Activated naive CD8-positive, alpha-beta T cell treated with anti-CD3 and anti-CD28 coated beads, Interleukin-2, amount 50 U/mL, for 24 hours (primary cell): Measurements from ENCODE around the gene WDR36.
"Not testable (repeated sequence)": the region's sequence is repeated elsewhere in the genome, so short reads cannot be mapped to it uniquely, and the experiment has no call there.

Experiments
- ATAC-seq: fragments of 150-1000 bp; cut with Tn5 transposase; one replicate; pipeline ENCODE4 v1.10.0; 2021
- DNase-seq: peaks from one replicate; pipeline ENCODE4 v3.0.0; 2021
- H3K27ac Mint-ChIP-seq: one replicate; pipeline ENCODE4 v1.8.0; 2021; ENCODE audit warnings: mild to moderate bottlenecking, mixed read lengths
- H3K27me3 Mint-ChIP-seq: one replicate; pipeline ENCODE4 v1.8.0; 2021; ENCODE audit warnings: mixed read lengths
- H3K36me3 Mint-ChIP-seq: one replicate; pipeline ENCODE4 v1.8.0; 2021; ENCODE audit warnings: low read depth, mixed read lengths
- H3K4me1 Mint-ChIP-seq: one replicate; pipeline ENCODE4 v1.8.0; 2021; ENCODE audit warnings: mixed read lengths
- H3K4me3 Mint-ChIP-seq: one replicate; pipeline ENCODE4 v1.8.0; 2021; ENCODE audit warnings: mild to moderate bottlenecking, moderate library complexity, mixed read lengths
- H3K9me3 Mint-ChIP-seq: one replicate; pipeline ENCODE4 v1.8.0; 2021; ENCODE audit warnings: mixed read lengths

The WDR36 gene

GRCh38 chr5:111135946-111136345 is 43.8 kb downstream of the WDR36 start:
- Mint-ChIP-seq H3K27ac (no peak overlapping the region), H3K27me3 (peaks cover 5% of the 10 kb centered on the region), H3K4me3 (no peak overlapping the region), H3K36me3 (no peaks in the 10 kb centered on the region), H3K4me1 (peaks cover 9% of the 10 kb centered on the region), H3K9me3 (no peaks in the 10 kb centered on the region)
- ATAC-seq (no peak), DNase-seq (no peak)

GRCh38 chr5:111138096-111138495 is 45.9 kb downstream of the WDR36 start:
- no peak for ATAC-seq
- DNase-seq = no peak
- Mint-ChIP-seq H3K9me3 (no peaks in the 10 kb centered on the region), H3K36me3 (no peaks in the 10 kb centered on the region), H3K4me1 (peaks cover under 1% of the 10 kb centered on the region), H3K27me3 (peaks cover 5% of the 10 kb centered on the region), H3K27ac (no peak overlapping the region), H3K4me3 (no peak overlapping the region)

GRCh38 chr5:111141471-111141870 is 49.3 kb downstream of the WDR36 start:
- not testable (repeated sequence) for H3K36me3 Mint-ChIP-seq, H3K27ac Mint-ChIP-seq, H3K4me3 Mint-ChIP-seq, H3K9me3 Mint-ChIP-seq, H3K4me1 Mint-ChIP-seq, DNase-seq, H3K27me3 Mint-ChIP-seq, ATAC-seq

DNA sequence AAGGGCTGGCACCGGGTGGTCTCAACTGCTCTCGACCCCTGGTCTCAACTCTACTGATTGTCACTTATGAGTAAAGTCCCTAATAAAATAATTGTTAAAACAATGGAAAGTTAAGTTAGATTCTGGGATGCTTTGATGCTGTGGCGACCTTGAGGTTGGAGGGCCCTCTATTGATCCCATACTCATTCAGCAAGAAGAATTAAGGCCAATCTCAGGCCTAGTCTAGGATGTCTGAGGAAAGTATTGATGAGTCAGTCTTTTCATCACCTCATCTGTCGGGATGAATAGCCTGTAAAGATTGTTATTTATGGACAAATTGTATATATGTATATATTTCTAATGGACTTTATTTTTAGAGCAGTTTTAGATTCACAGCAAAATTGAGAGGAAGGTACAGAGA is 50.8 kb downstream of the WDR36 start:
- peaks cover 3% of the 10 kb centered on the region for H3K27me3 Mint-ChIP-seq
- ATAC-seq (no peak), DNase-seq (no peak)
- peaks cover 7% of the 10 kb centered on the region for H3K4me1 Mint-ChIP-seq
- no peak overlapping the region for H3K4me3 Mint-ChIP-seq
- H3K27ac Mint-ChIP-seq = no peak overlapping the region
- H3K36me3 Mint-ChIP-seq = no peaks in the 10 kb centered on the region
- H3K9me3 Mint-ChIP-seq = no peaks in the 10 kb centered on the region

GRCh38 chr5:111143910-111144309 is 51.8 kb downstream of the WDR36 start:
- Mint-ChIP-seq H3K4me3 (no peak overlapping the region), H3K9me3 (no peaks in the 10 kb centered on the region), H3K4me1 (peaks cover 7% of the 10 kb centered on the region), H3K36me3 (no peaks in the 10 kb centered on the region), H3K27me3 (peaks cover 2% of the 10 kb centered on the region), H3K27ac (no peak overlapping the region)
- ATAC-seq = no peak
- no peak for DNase-seq

- no peaks in the 10 kb centered on the region for H3K9me3 Mint-ChIP-seq
- H3K4me1 Mint-ChIP-seq = peaks cover 7% of the 10 kb centered on the region
- H3K36me3 Mint-ChIP-seq = no peaks in the 10 kb centered on the region
- H3K4me3 Mint-ChIP-seq = no peak overlapping the region
- peak; percentile 65 for ATAC-seq
- no peak overlapping the region for H3K27ac Mint-ChIP-seq
- no peak for DNase-seq
- peaks cover 2% of the 10 kb centered on the region for H3K27me3 Mint-ChIP-seq
Measured at GRCh38 chr5:111144352-111144930, 52.3 kb downstream of the WDR36 start.

DNA sequence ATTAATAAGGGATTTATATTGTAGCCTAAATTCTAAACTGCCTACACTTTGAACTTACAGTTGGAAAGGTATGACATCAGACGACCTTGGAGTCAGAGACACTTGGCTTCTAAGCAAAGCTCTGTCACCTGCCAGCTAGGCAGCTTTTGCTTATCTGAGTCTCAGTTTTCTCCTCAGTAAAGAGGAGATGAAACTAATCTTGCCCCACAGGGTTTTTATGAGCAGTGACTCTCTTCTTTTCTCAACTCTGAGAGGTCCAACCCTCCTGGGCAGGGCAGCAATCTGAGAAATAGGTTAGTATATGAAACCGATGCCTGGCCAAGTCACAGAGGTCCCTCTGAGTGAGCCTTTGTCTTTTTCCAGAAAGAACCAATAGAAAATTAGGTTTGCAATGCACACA is 53.9 kb downstream of the WDR36 start:
- Mint-ChIP-seq H3K9me3 (no peaks in the 10 kb centered on the region), H3K4me1 (peaks cover 7% of the 10 kb centered on the region), H3K27ac (no peak overlapping the region), H3K36me3 (no peaks in the 10 kb centered on the region), H3K4me3 (no peak overlapping the region), H3K27me3 (peaks cover 2% of the 10 kb centered on the region)
- no peak for DNase-seq
- ATAC-seq = no peak

DNA sequence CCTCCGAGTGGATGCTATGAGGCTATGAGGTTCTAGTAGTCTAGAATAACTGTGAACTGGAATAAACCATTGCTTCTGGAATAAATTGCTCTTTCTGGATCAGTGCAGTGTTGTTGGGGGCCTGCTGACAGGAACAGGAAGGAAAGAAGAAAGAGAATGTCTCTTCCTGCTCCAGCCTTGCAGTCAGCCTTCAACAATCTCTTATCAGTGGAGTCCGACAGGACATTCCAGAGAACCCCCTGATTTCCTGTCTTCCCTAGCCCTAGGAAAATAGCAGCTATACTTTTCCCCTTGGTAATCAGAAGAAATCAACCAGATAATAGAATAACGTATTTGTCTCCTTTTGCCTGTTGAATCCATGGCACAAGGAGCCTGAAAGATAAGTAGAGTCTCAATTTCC is 55.4 kb downstream of the WDR36 start:
- ATAC-seq = no peak
- H3K27me3 Mint-ChIP-seq = peaks cover 8% of the 10 kb centered on the region

DNA sequence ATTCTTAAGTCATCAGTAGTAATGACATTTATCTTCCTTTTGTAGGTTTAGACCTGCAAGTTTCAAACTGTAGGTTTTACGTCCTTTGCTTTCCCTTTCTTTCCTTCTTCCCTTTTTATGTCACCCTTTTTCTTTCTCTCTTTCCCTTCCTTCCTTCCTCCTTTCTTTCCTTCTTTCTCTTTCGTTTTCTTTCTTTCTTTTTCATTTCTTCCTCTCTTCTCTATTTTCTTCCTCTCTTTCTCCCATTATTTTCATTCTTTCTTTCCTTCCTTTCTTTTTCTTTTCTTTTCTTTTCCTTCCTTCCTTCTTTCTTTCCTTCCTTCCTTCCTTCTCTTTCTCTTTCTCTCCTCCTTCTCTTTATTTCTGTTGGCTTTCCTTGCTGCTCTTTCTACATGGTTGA is 59.9 kb downstream of the WDR36 start:
- H3K27me3 Mint-ChIP-seq = peaks cover 7% of the 10 kb centered on the region
- DNase-seq (no peak), ATAC-seq (no peak)
- no peak overlapping the region for H3K27ac Mint-ChIP-seq
- no peaks in the 10 kb centered on the region for H3K36me3 Mint-ChIP-seq
- H3K4me1 Mint-ChIP-seq = no peaks in the 10 kb centered on the region
- no peaks in the 10 kb centered on the region for H3K9me3 Mint-ChIP-seq
- H3K4me3 Mint-ChIP-seq = no peak overlapping the region

More for the DNA sequence above, 55.4 kb downstream of the WDR36 start:
- H3K4me3 Mint-ChIP-seq = no peak overlapping the region
- H3K36me3 Mint-ChIP-seq = no peaks in the 10 kb centered on the region
- DNase-seq = no peak
- H3K27ac Mint-ChIP-seq = no peak overlapping the region
- H3K4me1 Mint-ChIP-seq = peaks cover 7% of the 10 kb centered on the region
- H3K9me3 Mint-ChIP-seq = no peaks in the 10 kb centered on the region

DNA sequence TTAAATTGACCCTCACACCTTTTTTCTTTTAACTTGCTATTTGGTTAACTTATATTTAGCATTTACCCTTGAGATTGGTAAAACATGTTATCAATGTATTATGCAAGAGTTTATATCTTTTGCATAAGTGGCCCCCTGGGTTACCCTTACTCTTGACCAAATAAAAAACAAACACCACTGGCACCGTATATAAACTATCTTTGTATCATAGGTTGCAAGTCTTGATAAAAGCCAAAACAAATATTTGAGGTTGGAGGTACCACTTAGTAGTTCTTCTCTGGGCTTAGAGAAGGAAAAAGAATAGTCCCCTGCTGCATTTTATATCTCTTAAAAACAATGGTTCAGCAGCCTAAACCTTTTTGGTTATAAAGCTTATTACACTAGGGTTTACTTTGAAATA is 61.3 kb downstream of the WDR36 start:
- Mint-ChIP-seq H3K4me1 (peaks cover 2% of the 10 kb centered on the region), H3K9me3 (no peaks in the 10 kb centered on the region), H3K36me3 (no peaks in the 10 kb centered on the region), H3K4me3 (no peak overlapping the region), H3K27me3 (peaks cover 10% of the 10 kb centered on the region), H3K27ac (no peak overlapping the region)
- DNase-seq (no peak), ATAC-seq (no peak)

- no peak overlapping the region for H3K4me3 Mint-ChIP-seq
- H3K36me3 Mint-ChIP-seq = no peaks in the 10 kb centered on the region
Measured at GRCh38 chr5:111153945-111154344, 61.8 kb downstream of the WDR36 start.

GRCh38 chr5:111158105-111158744 is 66.1 kb downstream of the WDR36 start:
- DNase-seq = peak; percentile 84
- Mint-ChIP-seq H3K4me3 (no peak overlapping the region), H3K4me1 (peaks cover 15% of the 10 kb centered on the region), H3K27me3 (peaks cover 4% of the 10 kb centered on the region), H3K36me3 (no peaks in the 10 kb centered on the region), H3K27ac (no peak overlapping the region), H3K9me3 (no peaks in the 10 kb centered on the region)
- ATAC-seq = peak; percentile 68

More at GRCh38 chr5:111153945-111154344, 61.8 kb downstream of the WDR36 start:
- H3K4me1 Mint-ChIP-seq = peaks cover 2% of the 10 kb centered on the region
- no peak for DNase-seq
- ATAC-seq = no peak
- H3K27ac Mint-ChIP-seq = no peak overlapping the region
- H3K27me3 Mint-ChIP-seq = peaks cover 10% of the 10 kb centered on the region
- H3K9me3 Mint-ChIP-seq = no peaks in the 10 kb centered on the region

GRCh38 chr5:111159845-111160244 is 67.7 kb downstream of the WDR36 start:
- no peak overlapping the region for H3K27ac Mint-ChIP-seq
- peaks cover 4% of the 10 kb centered on the region for H3K27me3 Mint-ChIP-seq
- no peaks in the 10 kb centered on the region for H3K36me3 Mint-ChIP-seq
- DNase-seq = no peak
- H3K4me1 Mint-ChIP-seq = peaks cover 21% of the 10 kb centered on the region
- H3K4me3 Mint-ChIP-seq = no peak overlapping the region
- peak; percentile 59 for ATAC-seq
- no peaks in the 10 kb centered on the region for H3K9me3 Mint-ChIP-seq

DNA sequence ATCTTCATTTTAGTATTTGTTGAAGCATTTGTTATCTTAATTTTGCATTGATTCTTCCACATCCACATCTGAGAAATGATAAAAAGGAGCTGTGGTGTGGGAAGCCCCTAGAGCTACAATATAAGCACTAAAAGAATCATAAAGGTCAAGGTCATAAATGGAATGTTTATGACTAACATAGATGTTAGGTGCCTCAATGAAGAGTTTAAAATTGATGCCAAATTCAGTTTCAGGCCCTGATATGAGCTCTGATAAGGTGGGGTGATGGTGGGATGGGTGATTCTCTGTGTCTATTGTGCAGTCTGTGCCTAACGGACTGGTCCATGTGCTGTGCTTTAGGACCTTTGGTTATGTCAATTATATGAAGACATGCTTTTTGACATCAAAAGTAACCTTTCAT is 70.9 kb downstream of the WDR36 start:
- Mint-ChIP-seq H3K9me3 (no peaks in the 10 kb centered on the region), H3K27ac (peak overlapping the region; percentile 6), H3K4me1 (peaks cover 19% of the 10 kb centered on the region), H3K27me3 (peaks cover under 1% of the 10 kb centered on the region), H3K4me3 (no peak overlapping the region), H3K36me3 (no peaks in the 10 kb centered on the region)
- ATAC-seq (peak; percentile 73), DNase-seq (no peak)

- DNase-seq = no peak
- H3K27me3 Mint-ChIP-seq = no peaks in the 10 kb centered on the region
- no peak overlapping the region for H3K4me3 Mint-ChIP-seq
- H3K36me3 Mint-ChIP-seq = no peaks in the 10 kb centered on the region
- ATAC-seq = no peak
- H3K9me3 Mint-ChIP-seq = no peaks in the 10 kb centered on the region
- H3K4me1 Mint-ChIP-seq = peaks cover 19% of the 10 kb centered on the region
- H3K27ac Mint-ChIP-seq = no peak overlapping the region
Measured at GRCh38 chr5:111165058-111165457, 72.9 kb downstream of the WDR36 start.
